ENCODE results near the gene MYD88.
A peak's percentile ranks its signal among the peaks of the same experiment; 100 is the strongest.
"Not testable (repeated sequence)": the region's sequence is repeated elsewhere in the genome, so short reads cannot be mapped to it uniquely, and the experiment has no call there.

MYD88 gene

DNA sequence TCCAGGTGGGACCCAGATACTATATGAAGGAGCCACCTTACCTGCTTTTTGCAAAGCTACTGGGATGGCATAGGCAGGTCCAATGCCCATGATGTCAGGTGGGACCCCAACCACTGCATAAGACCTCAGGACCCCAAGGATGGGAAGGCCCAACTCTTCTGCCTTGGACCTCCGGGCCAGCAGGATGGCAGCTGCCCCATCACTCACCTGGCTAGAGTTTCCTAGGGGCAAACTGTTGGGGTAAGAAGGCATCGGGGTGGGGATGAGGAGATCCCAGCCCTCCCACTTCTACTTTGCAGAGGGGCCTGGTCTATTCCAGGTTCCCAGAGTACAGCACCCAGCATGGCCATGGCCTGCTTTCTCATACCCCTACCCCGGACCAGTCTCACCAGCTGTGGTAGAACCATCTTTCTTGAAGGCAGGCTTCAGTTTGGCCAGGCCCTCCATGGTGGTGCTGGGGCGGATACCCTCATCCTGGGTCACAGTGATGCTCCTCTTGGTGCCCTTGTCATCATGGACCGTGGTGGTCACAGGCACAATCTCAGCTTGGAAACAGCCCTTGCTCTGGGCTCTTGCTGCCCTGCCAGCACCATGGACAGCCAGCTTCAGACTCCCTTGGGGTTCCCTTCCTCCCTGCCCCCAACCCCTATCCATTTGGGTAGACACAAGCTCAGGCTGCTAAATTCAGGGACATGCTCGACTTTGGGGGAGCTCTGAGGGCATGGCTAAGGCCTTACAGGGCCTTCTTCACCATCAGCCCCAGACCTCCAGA lies 12.2 kb upstream of the MYD88 start:
- DNase-seq (ENCODE audit: low spot score), result no peak

GRCh38 chr3:38127611-38128302 lies 10.7 kb upstream of the MYD88 start:
- no peak for DNase-seq (ENCODE audit: low spot score)

GRCh38 chr3:38128303-38128655 lies 10.2 kb upstream of the MYD88 start:
- DNase-seq (ENCODE audit: low spot score), result no peak

GRCh38 chr3:38129058-38129457 lies 9.4 kb upstream of the MYD88 start:
- DNase-seq (ENCODE audit: low spot score), result no peak

GRCh38 chr3:38130631-38131065 lies 7.8 kb upstream of the MYD88 start:
- DNase-seq (ENCODE audit: low spot score), result no peak

DNA sequence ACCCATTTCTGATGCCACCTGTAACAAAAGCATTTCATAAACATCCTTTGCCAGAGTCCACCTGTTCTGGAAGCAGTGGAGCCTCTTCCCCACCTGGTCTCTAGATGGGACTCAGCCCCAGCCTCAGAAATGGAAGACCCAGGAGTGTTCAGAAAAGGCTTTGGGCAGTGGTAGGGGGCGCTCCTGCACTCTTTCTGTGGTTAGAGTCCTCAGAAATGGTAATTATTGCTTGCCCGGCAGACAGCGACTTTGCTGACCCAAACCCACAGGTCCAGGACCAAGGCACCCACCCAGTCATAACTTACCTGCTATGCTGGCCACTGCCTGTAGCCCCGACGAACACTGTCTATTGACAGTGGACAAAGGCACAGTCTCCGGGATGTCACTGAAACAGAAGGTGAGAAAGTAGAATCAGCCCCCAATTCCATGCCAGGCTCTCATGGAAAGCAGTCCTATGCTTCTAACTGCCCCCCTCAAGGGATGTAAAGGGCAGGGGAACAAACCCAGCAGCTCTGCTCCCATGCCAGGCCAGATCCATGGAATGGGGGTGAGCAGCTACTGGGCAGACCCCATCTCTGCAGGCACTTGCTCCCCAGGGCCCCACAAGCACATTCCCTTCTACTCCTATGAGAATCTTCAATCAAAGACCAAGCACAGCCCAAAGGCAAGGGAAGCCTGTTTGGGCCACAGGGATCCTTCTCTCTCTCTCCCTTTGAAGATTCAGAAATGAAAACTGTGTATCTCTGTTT lies 6.7 kb upstream of the MYD88 start:
- DNase-seq (ENCODE audit: low spot score), result no peak

DNA sequence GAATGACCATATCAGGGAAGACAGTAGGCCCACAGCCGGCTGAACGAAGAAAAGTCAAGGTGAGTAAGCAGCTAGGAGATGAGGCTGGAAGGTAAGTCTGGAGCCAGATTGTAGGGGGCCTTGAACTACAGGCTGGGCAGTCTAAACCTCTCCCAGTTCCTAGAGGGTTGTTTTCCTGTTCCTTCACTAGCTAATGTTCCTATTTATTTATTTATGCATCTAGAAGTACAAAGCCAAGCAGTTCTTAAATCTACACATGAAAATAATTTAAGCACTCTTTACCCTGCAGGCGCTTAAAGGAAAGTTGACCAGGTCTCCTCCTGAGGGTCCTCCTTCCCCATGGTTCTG lies 5.3 kb upstream of the MYD88 start:
- no peak for DNase-seq (ENCODE audit: low spot score)

DNA sequence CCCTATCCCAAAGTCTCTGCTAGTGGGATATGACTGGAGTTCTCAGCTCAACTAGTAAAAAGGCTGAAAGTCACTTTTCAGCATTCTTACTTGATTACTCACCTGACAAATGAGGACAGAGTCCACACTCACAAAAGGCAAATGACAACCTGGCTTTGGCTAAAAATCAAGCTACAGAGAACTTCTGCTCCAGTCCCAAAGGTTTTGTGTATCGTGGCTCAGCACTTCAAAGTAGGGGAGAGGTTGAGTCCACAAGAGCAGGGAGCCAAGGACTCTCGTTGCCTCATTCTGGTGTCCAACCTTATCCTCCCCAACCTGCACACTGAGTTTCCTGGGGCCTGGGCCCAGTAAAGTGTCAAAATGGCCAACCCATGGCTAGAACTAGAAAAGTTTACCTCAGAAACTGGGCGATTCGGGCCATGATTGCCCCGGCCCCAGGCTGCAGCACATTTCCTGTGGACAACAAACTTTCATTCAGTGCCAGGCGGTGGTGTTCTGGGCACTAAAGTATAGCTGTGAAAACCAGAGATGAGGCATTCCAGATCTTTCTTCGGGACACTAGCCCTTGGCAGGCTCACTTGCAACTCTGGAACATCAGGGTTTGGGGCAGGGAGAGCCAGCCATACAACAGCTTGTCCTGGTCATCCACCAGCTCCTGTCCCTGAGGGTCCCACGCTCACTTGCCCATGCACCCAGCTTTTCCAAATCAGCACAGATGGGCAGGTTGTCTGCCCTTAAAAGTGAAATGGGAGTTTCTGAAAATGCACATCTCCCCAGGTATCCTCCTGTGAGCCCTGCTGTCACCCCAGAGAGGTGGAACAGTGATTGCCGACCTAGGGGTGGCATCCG lies 4.7 kb upstream of the MYD88 start:
- DNase-seq (ENCODE audit: low spot score), result no peak

DNA sequence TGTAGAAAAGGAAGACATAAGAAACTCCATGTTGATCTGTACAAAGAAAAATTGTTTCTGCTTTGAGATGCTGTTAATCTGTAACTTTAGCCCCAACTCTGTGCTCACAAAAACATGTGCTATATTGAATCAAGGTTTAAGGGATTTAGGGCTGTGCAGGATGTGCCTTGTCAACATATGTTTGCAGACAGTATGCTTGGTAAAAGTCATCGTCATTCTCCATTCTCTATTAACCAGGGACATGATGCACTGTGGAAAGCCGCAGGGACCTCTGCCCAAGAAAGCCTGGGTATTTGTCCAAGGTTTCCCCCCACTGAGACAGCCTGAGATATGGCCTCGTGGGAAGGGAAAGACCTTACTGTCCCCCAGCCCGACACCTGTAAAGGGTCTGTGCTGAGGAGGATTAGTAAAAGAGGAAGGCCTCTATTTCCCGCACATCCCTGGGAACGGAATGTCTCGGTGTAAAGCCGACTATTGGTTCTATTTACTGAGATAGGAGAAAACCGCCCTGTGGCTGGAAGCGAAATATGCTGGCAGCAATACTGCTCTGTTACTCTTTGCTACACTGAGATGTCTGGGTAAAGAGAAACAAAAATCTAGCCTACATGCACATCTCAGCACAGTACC lies 3.8 kb upstream of the MYD88 start:
- not testable (repeated sequence) for DNase-seq (ENCODE audit: low spot score)

DNA sequence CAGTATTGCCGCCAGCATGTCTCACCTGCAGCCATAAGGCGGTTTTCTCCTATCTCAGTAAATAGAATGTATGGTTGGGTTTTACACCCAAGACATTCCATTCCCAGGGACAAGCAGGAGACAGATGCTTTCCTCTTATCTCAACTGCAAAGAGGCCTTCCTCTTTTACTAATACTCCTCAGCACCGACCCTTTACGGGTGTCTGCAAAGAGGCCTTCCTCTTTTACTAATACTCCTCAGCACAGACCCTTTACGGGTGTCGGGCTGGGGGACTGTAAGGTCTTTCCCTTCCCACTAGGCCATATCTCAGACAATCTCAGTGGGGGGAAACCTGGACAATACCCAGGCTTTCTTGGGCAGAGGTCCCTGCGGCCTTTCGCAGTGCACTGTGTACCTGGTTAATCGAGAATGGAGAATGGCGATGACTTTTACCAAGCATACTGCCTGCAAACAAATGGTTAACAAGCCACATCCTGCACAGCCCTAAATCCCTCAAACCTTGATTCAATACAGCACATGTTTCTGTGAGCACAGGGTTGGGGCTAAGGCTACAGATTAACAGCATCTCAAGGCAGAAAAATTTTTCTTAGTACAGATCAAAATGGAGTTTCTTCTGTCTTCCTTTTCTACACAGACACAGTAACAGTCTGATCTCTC lies 2.7 kb upstream of the MYD88 start:
- not testable (repeated sequence) for DNase-seq (ENCODE audit: low spot score)

DNA sequence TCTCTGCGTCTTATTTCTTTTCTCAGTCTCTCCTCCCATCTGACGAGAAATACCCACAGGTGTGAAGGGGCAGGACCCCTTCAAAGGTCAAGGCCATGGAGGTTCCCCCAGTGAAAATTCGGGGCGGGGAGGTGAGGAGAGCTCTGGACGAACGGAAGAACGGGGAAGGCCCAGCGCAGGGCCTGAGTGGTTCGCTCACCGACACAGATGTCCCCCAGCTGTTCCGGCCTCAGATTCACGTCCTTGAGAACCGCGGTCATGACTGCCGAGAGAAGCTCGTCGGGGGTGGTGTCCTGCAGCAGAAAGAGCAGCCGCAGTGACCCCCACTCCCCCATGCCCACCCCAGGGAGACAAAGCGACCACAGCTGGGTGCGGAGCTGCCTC lies 2.1 kb upstream of the MYD88 start:
- DNase-seq (ENCODE audit: low spot score), result no peak

DNA sequence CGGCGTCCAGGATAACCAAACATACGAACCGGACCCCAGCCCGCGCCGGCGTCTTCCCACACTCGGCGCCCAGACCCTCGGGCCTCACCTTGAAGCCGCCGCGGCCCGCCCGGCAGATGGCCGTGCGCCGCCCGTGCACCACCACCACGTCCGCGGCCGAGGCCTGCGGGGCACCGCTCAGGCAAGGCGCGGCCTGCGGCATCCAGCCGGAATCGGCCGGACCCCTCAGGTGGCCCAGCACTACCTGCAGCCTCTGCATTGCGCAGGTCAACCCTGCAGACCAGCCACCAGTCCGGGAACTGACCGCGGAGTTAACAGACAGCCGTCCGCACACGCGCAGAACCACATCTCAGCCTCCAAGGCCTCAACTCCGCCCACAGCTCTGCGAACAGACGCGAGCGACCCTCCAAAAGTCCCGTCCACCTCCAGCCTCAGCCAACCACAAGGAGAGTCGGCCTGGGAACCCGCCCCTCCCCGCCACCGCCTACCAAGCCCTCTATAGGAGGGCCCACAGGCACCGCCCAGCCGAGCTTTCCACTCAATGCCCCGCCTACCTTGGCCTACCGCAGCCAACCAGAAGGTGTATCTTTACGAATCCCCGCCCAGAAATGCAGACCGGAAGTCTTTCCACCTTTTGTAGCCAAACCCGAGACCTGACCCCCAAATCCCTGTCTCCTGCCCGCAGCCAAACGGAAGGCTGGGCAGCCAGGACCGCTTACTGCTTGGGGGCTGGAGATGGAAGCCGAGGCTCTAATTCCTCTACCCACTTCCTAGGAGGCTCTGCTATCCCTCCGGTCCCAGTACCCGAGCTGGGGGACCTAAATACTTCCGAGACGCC lies 1.5 kb upstream of the MYD88 start, which contains the start of gene ACAA1:
ACAA1 (minus strand) TSS at position 351 of the 838 bp plus-strand sequence; CDS start at position 259, 92 bp downstream.
- DNase-seq (ENCODE audit: low spot score), result peak; percentile 99

DNA sequence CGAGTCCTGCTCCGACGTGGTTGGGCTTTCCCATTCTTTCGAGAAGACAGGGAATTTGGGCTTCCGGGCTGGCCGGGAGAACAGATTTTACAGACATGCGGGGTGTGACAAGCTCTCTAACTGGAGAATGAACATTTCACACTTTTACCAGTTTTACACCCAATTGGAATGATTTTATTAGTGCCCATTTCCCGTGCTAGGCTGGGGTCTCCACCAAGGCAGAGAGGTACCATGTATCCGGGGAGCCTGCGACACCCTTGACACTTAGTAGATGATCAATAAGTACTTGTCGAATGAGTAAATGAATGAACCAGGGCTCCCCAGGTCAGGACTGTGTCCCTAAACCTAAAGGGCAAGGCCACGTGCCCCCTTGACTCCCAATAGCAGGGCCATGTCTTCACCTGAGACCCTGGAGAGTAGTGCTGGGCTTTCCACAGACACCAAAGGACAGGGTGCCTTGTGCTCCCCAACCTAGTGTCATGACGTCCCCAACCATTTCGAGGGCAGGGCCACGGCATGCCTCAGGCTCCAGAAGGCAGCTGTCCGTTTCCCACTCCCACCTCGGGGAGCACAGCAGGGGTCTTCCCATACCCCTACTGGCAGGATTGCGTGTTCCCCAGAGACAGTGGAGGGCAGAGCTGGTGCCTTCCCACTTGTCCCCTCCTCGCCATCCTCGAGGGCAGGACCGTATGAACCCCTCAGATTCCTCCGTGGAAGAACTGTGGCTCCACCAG lies 679 bp upstream of the MYD88 start:
- no peak for DNase-seq (ENCODE audit: low spot score)

- DNase-seq (ENCODE audit: low spot score), result no peak
Observed at GRCh38 chr3:38139191-38139590, 730 bp downstream of the MYD88 start.

DNA sequence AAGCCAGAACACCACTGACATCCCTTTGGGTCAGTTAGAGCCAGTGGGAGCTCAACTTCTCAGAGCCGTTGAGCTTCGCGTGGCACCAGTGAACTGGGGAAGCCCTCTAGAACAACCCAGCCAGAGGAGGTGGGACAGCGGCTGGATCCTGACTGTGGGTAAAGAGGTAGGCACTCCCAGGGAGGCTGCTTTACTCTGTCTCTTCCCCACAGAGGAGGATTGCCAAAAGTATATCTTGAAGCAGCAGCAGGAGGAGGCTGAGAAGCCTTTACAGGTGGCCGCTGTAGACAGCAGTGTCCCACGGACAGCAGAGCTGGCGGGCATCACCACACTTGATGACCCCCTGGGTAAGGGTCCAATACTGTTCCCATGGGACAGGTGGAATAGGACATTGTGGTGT lies 1.2 kb downstream of the MYD88 start:
- no peak for DNase-seq (ENCODE audit: low spot score)

GRCh38 chr3:38140326-38141172 lies 2.1 kb downstream of the MYD88 start:
- DNase-seq (ENCODE audit: low spot score), result no peak

GRCh38 chr3:38141173-38141951 lies 2.9 kb downstream of the MYD88 start:
- no peak for DNase-seq (ENCODE audit: low spot score)

DNA sequence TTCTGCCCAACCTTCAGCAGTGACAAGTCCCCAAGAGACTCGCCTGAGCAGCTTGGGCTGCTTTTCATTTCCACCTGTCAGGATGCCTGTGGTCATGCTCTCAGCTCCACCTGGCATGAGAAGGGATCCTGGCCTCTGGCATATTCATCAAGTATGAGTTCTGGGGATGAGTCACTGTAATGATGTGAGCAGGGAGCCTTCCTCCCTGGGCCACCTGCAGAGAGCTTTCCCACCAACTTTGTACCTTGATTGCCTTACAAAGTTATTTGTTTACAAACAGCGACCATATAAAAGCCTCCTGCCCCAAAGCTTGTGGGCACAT lies 3.5 kb downstream of the MYD88 start:
- no peak for DNase-seq (ENCODE audit: low spot score)
